ENCODE data around the gene FBXO22.
A peak's percentile ranks its signal among the peaks of the same experiment; 100 is the strongest.
"Not testable (repeated sequence)": the region's sequence is repeated elsewhere in the genome, so short reads cannot be mapped to it uniquely, and the experiment has no call there.

Gene FBXO22

GRCh38 chr15:75884041-75884440 lies 19.6 kb upstream of the FBXO22 start:
- Mint-ChIP-seq H3K27ac (ENCODE audit: low read depth) (no peak overlapping the region), H3K27me3 (no peaks in the 10 kb centered on the region), H3K9me3 (no peaks in the 10 kb centered on the region), H3K4me3 (no peak overlapping the region), H3K36me3 (ENCODE audit: insufficient read depth) (peaks cover 25% of the 10 kb centered on the region), H3K4me1 (no peaks in the 10 kb centered on the region)
- no peak for DNase-seq (ENCODE audit: low spot score in 2 of 2)
- ATAC-seq (replicated peaks; ENCODE audit: extremely low read depth, poor library complexity, severe bottlenecking): no peak

- no peak overlapping the region for H3K27ac Mint-ChIP-seq (ENCODE audit: low read depth)
- DNase-seq (ENCODE audit: low spot score in 2 of 2) (no peak), ATAC-seq (replicated peaks; ENCODE audit: extremely low read depth, poor library complexity, severe bottlenecking) (no peak)
- peaks cover 18% of the 10 kb centered on the region for H3K36me3 Mint-ChIP-seq (ENCODE audit: insufficient read depth)
- H3K4me1 Mint-ChIP-seq: no peaks in the 10 kb centered on the region
- H3K27me3 Mint-ChIP-seq: no peaks in the 10 kb centered on the region
- H3K4me3 Mint-ChIP-seq: no peak overlapping the region
- no peaks in the 10 kb centered on the region for H3K9me3 Mint-ChIP-seq
Observed at GRCh38 chr15:75887178-75887577, 16.5 kb upstream of the FBXO22 start.

GRCh38 chr15:75891895-75892294 lies 11.8 kb upstream of the FBXO22 start:
- H3K4me1 Mint-ChIP-seq: no peaks in the 10 kb centered on the region
- no peaks in the 10 kb centered on the region for H3K27me3 Mint-ChIP-seq
- peaks cover 9% of the 10 kb centered on the region for H3K36me3 Mint-ChIP-seq (ENCODE audit: insufficient read depth)
- no peaks in the 10 kb centered on the region for H3K9me3 Mint-ChIP-seq
- H3K4me3 Mint-ChIP-seq: no peak overlapping the region
- H3K27ac Mint-ChIP-seq (ENCODE audit: low read depth): no peak overlapping the region
- DNase-seq (ENCODE audit: low spot score in 2 of 2) (no peak), ATAC-seq (replicated peaks; ENCODE audit: extremely low read depth, poor library complexity, severe bottlenecking) (no peak)

- H3K27ac Mint-ChIP-seq (ENCODE audit: low read depth): peak overlapping the region; percentile 1
- H3K27me3 Mint-ChIP-seq: no peaks in the 10 kb centered on the region
- DNase-seq (ENCODE audit: low spot score in 2 of 2): no peak
- H3K9me3 Mint-ChIP-seq: no peaks in the 10 kb centered on the region
- no peak for ATAC-seq (replicated peaks; ENCODE audit: extremely low read depth, poor library complexity, severe bottlenecking)
- no peak overlapping the region for H3K4me3 Mint-ChIP-seq
- no peaks in the 10 kb centered on the region for H3K4me1 Mint-ChIP-seq
- peaks cover 16% of the 10 kb centered on the region for H3K36me3 Mint-ChIP-seq (ENCODE audit: insufficient read depth)
Observed at GRCh38 chr15:75895731-75896130, 7.9 kb upstream of the FBXO22 start.

GRCh38 chr15:75900577-75900976 lies 3.1 kb upstream of the FBXO22 start:
- DNase-seq (ENCODE audit: low spot score in 2 of 2): no peak
- Mint-ChIP-seq H3K36me3 (ENCODE audit: insufficient read depth) (peaks cover 22% of the 10 kb centered on the region), H3K27me3 (no peaks in the 10 kb centered on the region), H3K4me1 (peaks cover 20% of the 10 kb centered on the region), H3K27ac (ENCODE audit: low read depth) (no peak overlapping the region), H3K9me3 (no peaks in the 10 kb centered on the region), H3K4me3 (no peak overlapping the region)
- no peak for ATAC-seq (replicated peaks; ENCODE audit: extremely low read depth, poor library complexity, severe bottlenecking)

- peaks cover 26% of the 10 kb centered on the region for H3K4me1 Mint-ChIP-seq
- H3K36me3 Mint-ChIP-seq (ENCODE audit: insufficient read depth): peaks cover 21% of the 10 kb centered on the region
- no peaks in the 10 kb centered on the region for H3K27me3 Mint-ChIP-seq
- no peaks in the 10 kb centered on the region for H3K9me3 Mint-ChIP-seq
- DNase-seq (ENCODE audit: low spot score in 2 of 2) (no peak), ATAC-seq (replicated peaks; ENCODE audit: extremely low read depth, poor library complexity, severe bottlenecking) (no peak)
- H3K4me3 Mint-ChIP-seq: peak overlapping the region; percentile 92
- peak overlapping the region; percentile 78 for H3K27ac Mint-ChIP-seq (ENCODE audit: low read depth)
Observed at GRCh38 chr15:75902129-75902557, 1.5 kb upstream of the FBXO22 start.

GRCh38 chr15:75905231-75905630 lies 1.6 kb downstream of the FBXO22 start:
- peaks cover 32% of the 10 kb centered on the region for H3K4me1 Mint-ChIP-seq

GRCh38 chr15:75910355-75910754 lies 6.7 kb downstream of the FBXO22 start:
- Mint-ChIP-seq H3K4me1 (peaks cover 50% of the 10 kb centered on the region), H3K36me3 (ENCODE audit: insufficient read depth) (peaks cover 29% of the 10 kb centered on the region)
- DNase-seq (ENCODE audit: low spot score in 2 of 2); H3K4me3 Mint-ChIP-seq; ATAC-seq (replicated peaks; ENCODE audit: extremely low read depth, poor library complexity, severe bottlenecking); H3K27me3 Mint-ChIP-seq; H3K27ac Mint-ChIP-seq (ENCODE audit: low read depth); H3K9me3 Mint-ChIP-seq: not testable (repeated sequence)

More at GRCh38 chr15:75905231-75905630, 1.6 kb downstream of the FBXO22 start:
- ATAC-seq (replicated peaks; ENCODE audit: extremely low read depth, poor library complexity, severe bottlenecking) (no peak), DNase-seq (ENCODE audit: low spot score in 2 of 2) (no peak)
- Mint-ChIP-seq H3K27ac (ENCODE audit: low read depth) (peak overlapping the region; percentile 91), H3K9me3 (no peaks in the 10 kb centered on the region), H3K4me3 (peak overlapping the region; percentile 92), H3K27me3 (no peaks in the 10 kb centered on the region), H3K36me3 (ENCODE audit: insufficient read depth) (peaks cover 22% of the 10 kb centered on the region)

GRCh38 chr15:75916978-75917377 lies 13.3 kb downstream of the FBXO22 start:
- Mint-ChIP-seq H3K27me3 (no peaks in the 10 kb centered on the region), H3K9me3 (no peaks in the 10 kb centered on the region), H3K4me3 (no peak overlapping the region), H3K36me3 (ENCODE audit: insufficient read depth) (peaks cover 42% of the 10 kb centered on the region), H3K27ac (ENCODE audit: low read depth) (no peak overlapping the region), H3K4me1 (peaks cover 18% of the 10 kb centered on the region)
- ATAC-seq (replicated peaks; ENCODE audit: extremely low read depth, poor library complexity, severe bottlenecking) (no peak), DNase-seq (ENCODE audit: low spot score in 2 of 2) (no peak)

- Mint-ChIP-seq H3K36me3 (ENCODE audit: insufficient read depth) (peaks cover 36% of the 10 kb centered on the region), H3K9me3 (no peaks in the 10 kb centered on the region), H3K4me3 (no peak overlapping the region), H3K27me3 (no peaks in the 10 kb centered on the region), H3K27ac (ENCODE audit: low read depth) (no peak overlapping the region), H3K4me1 (peaks cover 16% of the 10 kb centered on the region)
- ATAC-seq (replicated peaks; ENCODE audit: extremely low read depth, poor library complexity, severe bottlenecking): no peak
- no peak for DNase-seq (ENCODE audit: low spot score in 2 of 2)
Observed at GRCh38 chr15:75918135-75918534, 14.5 kb downstream of the FBXO22 start.

GRCh38 chr15:75920079-75920478 lies 16.4 kb downstream of the FBXO22 start:
- Mint-ChIP-seq H3K4me3 (no peak overlapping the region), H3K9me3 (no peaks in the 10 kb centered on the region), H3K27ac (ENCODE audit: low read depth) (no peak overlapping the region), H3K36me3 (ENCODE audit: insufficient read depth) (peaks cover 28% of the 10 kb centered on the region), H3K27me3 (no peaks in the 10 kb centered on the region), H3K4me1 (peaks cover 23% of the 10 kb centered on the region)
- DNase-seq (ENCODE audit: low spot score in 2 of 2): no peak
- no peak for ATAC-seq (replicated peaks; ENCODE audit: extremely low read depth, poor library complexity, severe bottlenecking)

GRCh38 chr15:75921732-75922703 lies 18.3 kb downstream of the FBXO22 start:
- no peaks in the 10 kb centered on the region for H3K9me3 Mint-ChIP-seq
- H3K4me1 Mint-ChIP-seq: peaks cover 35% of the 10 kb centered on the region
- peak overlapping the region; percentile 4 for H3K27ac Mint-ChIP-seq (ENCODE audit: low read depth)
- peaks cover 24% of the 10 kb centered on the region for H3K36me3 Mint-ChIP-seq (ENCODE audit: insufficient read depth)
- H3K4me3 Mint-ChIP-seq: no peak overlapping the region
- no peak for ATAC-seq (replicated peaks; ENCODE audit: extremely low read depth, poor library complexity, severe bottlenecking)
- DNase-seq (ENCODE audit: low spot score in 2 of 2): no peak
- no peaks in the 10 kb centered on the region for H3K27me3 Mint-ChIP-seq

GRCh38 chr15:75923756-75924155 lies 20.1 kb downstream of the FBXO22 start:
- Mint-ChIP-seq H3K4me3 (peak overlapping the region; percentile 2), H3K4me1 (peaks cover 35% of the 10 kb centered on the region)

More at GRCh38 chr15:75923756-75924155, 20.1 kb downstream of the FBXO22 start:
- Mint-ChIP-seq H3K27me3 (no peaks in the 10 kb centered on the region), H3K9me3 (no peaks in the 10 kb centered on the region), H3K36me3 (ENCODE audit: insufficient read depth) (peaks cover 16% of the 10 kb centered on the region), H3K27ac (ENCODE audit: low read depth) (peak overlapping the region; percentile 3)
- DNase-seq (ENCODE audit: low spot score in 2 of 2) (no peak), ATAC-seq (replicated peaks; ENCODE audit: extremely low read depth, poor library complexity, severe bottlenecking) (peak; percentile 89)
